ENCODE results near the gene FHIT. TPM values are rescaled to one million over a fixed set of nuclear protein-coding genes. Genes with fewer than 3 reads are reported as not detected.
"Not testable (repeated sequence)": the region's sequence is repeated elsewhere in the genome, so short reads cannot be mapped to it uniquely, and the experiment has no call there.

FHIT gene
- total RNA-seq, 1 experiment from 2014 or later = 2.1 TPM

- no peak for DNase-seq (ENCODE audit: extremely low read depth, low read depth)
These were observed 242.3 kb downstream of the FHIT start for GRCh38 chr3:61008998-61009380.

GRCh38 chr3:61008153-61008997 lies 242.9 kb downstream of the FHIT start:
- DNase-seq (ENCODE audit: extremely low read depth, low read depth) = no peak

GRCh38 chr3:61005591-61005990 lies 245.7 kb downstream of the FHIT start:
- DNase-seq (ENCODE audit: extremely low read depth, low read depth) = no peak

- no peak for DNase-seq (ENCODE audit: extremely low read depth, low read depth)
These were observed 252.4 kb downstream of the FHIT start for GRCh38 chr3:60998858-60999257.

- DNase-seq (ENCODE audit: extremely low read depth, low read depth) = no peak
These were observed 258.9 kb downstream of the FHIT start for GRCh38 chr3:60992395-60992794.

GRCh38 chr3:60990442-60990730 lies 260.9 kb downstream of the FHIT start:
- no peak for DNase-seq (ENCODE audit: extremely low read depth, low read depth)

- DNase-seq (ENCODE audit: extremely low read depth, low read depth) = no peak
These were observed 261.4 kb downstream of the FHIT start for GRCh38 chr3:60989626-60990441.

- DNase-seq (ENCODE audit: extremely low read depth, low read depth) = not testable (repeated sequence)
These were observed 264.1 kb downstream of the FHIT start for GRCh38 chr3:60987191-60987590.

- DNase-seq (ENCODE audit: extremely low read depth, low read depth) = no peak
These were observed 264.7 kb downstream of the FHIT start for GRCh38 chr3:60986552-60986951.

- no peak for DNase-seq (ENCODE audit: extremely low read depth, low read depth)
These were observed 267.3 kb downstream of the FHIT start for GRCh38 chr3:60983906-60984305.

- no peak for DNase-seq (ENCODE audit: extremely low read depth, low read depth)
These were observed 270.9 kb downstream of the FHIT start for GRCh38 chr3:60980342-60980692.

- no peak for DNase-seq (ENCODE audit: extremely low read depth, low read depth)
These were observed 271.6 kb downstream of the FHIT start for GRCh38 chr3:60979461-60980341.

- no peak for DNase-seq (ENCODE audit: extremely low read depth, low read depth)
These were observed 277.9 kb downstream of the FHIT start for GRCh38 chr3:60973321-60973720.

GRCh38 chr3:60972599-60972998 lies 278.7 kb downstream of the FHIT start:
- DNase-seq (ENCODE audit: extremely low read depth, low read depth) = no peak

GRCh38 chr3:60970850-60971249 lies 280.4 kb downstream of the FHIT start:
- DNase-seq (ENCODE audit: extremely low read depth, low read depth) = no peak

- DNase-seq (ENCODE audit: extremely low read depth, low read depth) = no peak
These were observed 284.1 kb downstream of the FHIT start for GRCh38 chr3:60967141-60967540.

- DNase-seq (ENCODE audit: extremely low read depth, low read depth) = no peak
These were observed 293.7 kb downstream of the FHIT start for GRCh38 chr3:60957541-60957940.

GRCh38 chr3:60956729-60957128 lies 294.5 kb downstream of the FHIT start:
- DNase-seq (ENCODE audit: extremely low read depth, low read depth) = no peak

- no peak for DNase-seq (ENCODE audit: extremely low read depth, low read depth)
These were observed 296.2 kb downstream of the FHIT start for GRCh38 chr3:60955034-60955433.

GRCh38 chr3:60954048-60954447 lies 297.2 kb downstream of the FHIT start:
- no peak for DNase-seq (ENCODE audit: extremely low read depth, low read depth)

- DNase-seq (ENCODE audit: extremely low read depth, low read depth) = no peak
These were observed 297.9 kb downstream of the FHIT start for GRCh38 chr3:60953351-60953750.

All from NCI-H460 (cell line).